Breast epithelium (tissue), 3 donors: ENCODE measurements around the gene FTSJ1.

Source experiments
- CTCF ChIP-seq, 3 donors: fragments of 450-650 bp; IDR thresholded peaks; one replicate each; pipeline ENCODE4 v1.5.1; 2016 to 2017; ENCODE audit warnings: antibody characterized with exemption in 3 of 3, mild to moderate bottlenecking in 3 of 3, moderate library complexity in 3 of 3
- POLR2A ChIP-seq: fragments of 450-650 bp; IDR thresholded peaks from one replicate; pipeline ENCODE4 v1.6.1; 2016; ENCODE audit warnings: antibody characterized with exemption, mild to moderate bottlenecking, moderate library complexity
- POLR2AphosphoS5 ChIP-seq, 3 donors: sonication (generic); formaldehyde crosslinking; IDR thresholded peaks; one replicate each; pipeline ENCODE4 v1.6.1; 2017; ENCODE audit warnings: antibody characterized with exemption in 3 of 3

GRCh38 chrX:48516987-48517386 lies 41.0 kb downstream of the FTSJ1 start:
- TF ChIP-seq CTCF (IDR thresholded peaks at IDR 0.05) (no peak), POLR2A (no peak), POLR2AphosphoS5 (IDR thresholded peaks at IDR 0.05) (no peak)
